ENCODE data around the gene MAD1L1. TPM values are rescaled to one million over a fixed set of nuclear protein-coding genes. Genes with fewer than 3 reads are reported as not detected.

The MAD1L1 gene
- total RNA-seq, 1 donor from 2014 or later, result 57.6 TPM

GRCh38 chr7:1894313-1894900 lies 338.3 kb downstream of the MAD1L1 start:
- peaks cover 2% of the 10 kb centered on the region for H3K9me3 Mint-ChIP-seq (ENCODE audit: unreplicated experiment)
- H3K4me1 Mint-ChIP-seq (ENCODE audit: low read depth, unreplicated experiment), result peaks cover 4% of the 10 kb centered on the region
- peaks cover 4% of the 10 kb centered on the region for H3K36me3 Mint-ChIP-seq (ENCODE audit: unreplicated experiment)
- H3K27ac Mint-ChIP-seq (ENCODE audit: unreplicated experiment), result no peak overlapping the region
- H3K27me3 Mint-ChIP-seq (ENCODE audit: unreplicated experiment), result peaks cover 3% of the 10 kb centered on the region
- no peak overlapping the region for H3K4me3 Mint-ChIP-seq (ENCODE audit: unreplicated experiment)
- no peak for TF ChIP-seq CTCF (IDR thresholded peaks at IDR 0.05; ENCODE audit: partially characterized antibody, unreplicated experiment)
- DNase-seq, result peak; percentile 11

GRCh38 chr7:1893451-1893850 lies 339.3 kb downstream of the MAD1L1 start:
- no peak for DNase-seq
- Mint-ChIP-seq H3K9me3 (ENCODE audit: unreplicated experiment) (peaks cover 2% of the 10 kb centered on the region), H3K4me1 (ENCODE audit: low read depth, unreplicated experiment) (peaks cover 4% of the 10 kb centered on the region), H3K36me3 (ENCODE audit: unreplicated experiment) (peaks cover 4% of the 10 kb centered on the region), H3K4me3 (ENCODE audit: unreplicated experiment) (no peak overlapping the region), H3K27ac (ENCODE audit: unreplicated experiment) (no peak overlapping the region), H3K27me3 (ENCODE audit: unreplicated experiment) (peaks cover 3% of the 10 kb centered on the region)
- TF ChIP-seq CTCF (IDR thresholded peaks at IDR 0.05; ENCODE audit: partially characterized antibody, unreplicated experiment), result no peak

GRCh38 chr7:1893036-1893435 lies 339.7 kb downstream of the MAD1L1 start:
- Mint-ChIP-seq H3K4me1 (ENCODE audit: low read depth, unreplicated experiment) (peaks cover 4% of the 10 kb centered on the region), H3K9me3 (ENCODE audit: unreplicated experiment) (peaks cover 2% of the 10 kb centered on the region), H3K36me3 (ENCODE audit: unreplicated experiment) (peaks cover 4% of the 10 kb centered on the region), H3K27me3 (ENCODE audit: unreplicated experiment) (peaks cover 4% of the 10 kb centered on the region), H3K27ac (ENCODE audit: unreplicated experiment) (no peak overlapping the region), H3K4me3 (ENCODE audit: unreplicated experiment) (no peak overlapping the region)
- no peak for TF ChIP-seq CTCF (IDR thresholded peaks at IDR 0.05; ENCODE audit: partially characterized antibody, unreplicated experiment)
- peak; percentile 13 for DNase-seq

- Mint-ChIP-seq H3K4me1 (ENCODE audit: low read depth, unreplicated experiment) (peaks cover 4% of the 10 kb centered on the region), H3K27me3 (ENCODE audit: unreplicated experiment) (peaks cover 8% of the 10 kb centered on the region)
Measured at GRCh38 chr7:1892011-1892965, 340.5 kb downstream of the MAD1L1 start.

More at GRCh38 chr7:1892011-1892965, 340.5 kb downstream of the MAD1L1 start:
- peak; percentile 13 for DNase-seq
- no peak for TF ChIP-seq CTCF (IDR thresholded peaks at IDR 0.05; ENCODE audit: partially characterized antibody, unreplicated experiment)
- Mint-ChIP-seq H3K9me3 (ENCODE audit: unreplicated experiment) (peaks cover 3% of the 10 kb centered on the region), H3K27ac (ENCODE audit: unreplicated experiment) (no peak overlapping the region), H3K36me3 (ENCODE audit: unreplicated experiment) (peaks cover 4% of the 10 kb centered on the region), H3K4me3 (ENCODE audit: unreplicated experiment) (no peak overlapping the region)
